HG02588 (cell line): Measurements from ENCODE around the gene IL19.
"Not testable (repeated sequence)": the region's sequence is repeated elsewhere in the genome, so short reads cannot be mapped to it uniquely, and the experiment has no call there.

Source experiments
- ATAC-seq: cut with Tn5 transposase; IDR thresholded peaks from one replicate; pipeline ENCODE4 v1.9.1; 2021; ENCODE audit warnings: mild to moderate bottlenecking, moderate library complexity; ENCODE audit not compliant: unreplicated experiment

The IL19 gene

GRCh38 chr1:206772243-206772937 is 1.8 kb downstream of the IL19 start, which contains the start of gene IL10:
Gene IL10, minus strand, starts transcription at chr1:206772494. Its CDS starts 59 bp downstream, at chr1:206772435.
- no peak for ATAC-seq

GRCh38 chr1:206774093-206774492 is 3.5 kb downstream of the IL19 start:
- no peak for ATAC-seq

GRCh38 chr1:206776229-206776628 is 5.7 kb downstream of the IL19 start:
- no peak for ATAC-seq

DNA sequence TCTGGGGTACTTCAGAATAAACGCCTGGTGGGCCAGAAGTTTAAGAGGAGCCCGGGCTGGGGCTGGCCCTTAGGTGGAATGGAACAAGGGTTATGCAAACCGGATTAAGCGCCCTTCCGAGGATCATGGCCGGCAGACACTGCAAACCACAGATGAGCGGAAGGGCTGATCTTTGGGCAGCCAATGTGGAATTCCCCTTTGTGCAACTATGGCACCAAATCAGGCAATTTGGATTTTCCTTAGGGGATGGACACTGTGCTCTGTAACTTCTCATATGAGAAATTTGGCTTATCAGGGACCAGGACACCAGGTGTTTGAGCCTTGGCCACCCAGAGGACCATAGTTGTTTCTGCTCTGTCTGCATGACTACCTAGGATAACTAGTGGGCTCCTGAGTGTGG is 7.5 kb downstream of the IL19 start:
- no peak for ATAC-seq

DNA sequence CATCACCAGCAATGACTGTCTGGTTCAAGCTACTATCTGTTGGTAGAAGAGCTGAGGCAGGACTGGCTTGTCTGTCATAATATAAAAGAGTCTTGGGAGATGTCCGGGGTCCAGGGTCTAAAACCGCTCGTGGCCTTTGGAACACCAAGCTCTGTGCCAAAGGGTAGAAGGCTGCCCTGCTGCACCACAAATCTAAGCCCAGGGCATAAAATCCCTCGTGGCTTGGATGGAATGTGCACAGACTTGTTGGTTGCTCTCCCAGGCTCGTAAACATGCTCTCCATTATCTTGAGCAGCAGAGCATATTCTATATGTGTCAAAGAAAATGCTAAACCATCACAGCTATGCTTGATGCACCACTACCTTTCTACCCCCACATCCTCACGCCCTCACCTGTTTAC is 8.3 kb downstream of the IL19 start:
- ATAC-seq, result not testable (repeated sequence)

DNA sequence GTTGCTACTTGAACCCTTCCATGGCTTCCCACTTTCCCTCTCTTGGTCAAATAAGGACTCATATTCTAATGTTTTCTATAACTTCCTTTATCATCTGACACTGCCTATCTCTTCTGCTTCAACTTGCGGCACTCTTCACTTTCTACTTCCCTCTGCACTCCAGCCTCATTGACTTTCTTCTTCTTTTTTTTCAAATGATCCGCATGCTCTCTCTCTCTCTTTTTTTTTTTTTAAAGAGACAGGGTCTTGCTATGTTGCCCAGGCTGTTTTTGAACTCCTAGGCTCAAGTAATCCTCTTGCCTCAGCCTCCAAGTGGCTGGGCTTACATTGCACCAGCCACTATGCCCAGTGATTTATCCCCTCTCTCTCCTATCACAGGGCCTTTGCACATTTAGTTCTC is 9.1 kb downstream of the IL19 start:
- ATAC-seq, result no peak

DNA sequence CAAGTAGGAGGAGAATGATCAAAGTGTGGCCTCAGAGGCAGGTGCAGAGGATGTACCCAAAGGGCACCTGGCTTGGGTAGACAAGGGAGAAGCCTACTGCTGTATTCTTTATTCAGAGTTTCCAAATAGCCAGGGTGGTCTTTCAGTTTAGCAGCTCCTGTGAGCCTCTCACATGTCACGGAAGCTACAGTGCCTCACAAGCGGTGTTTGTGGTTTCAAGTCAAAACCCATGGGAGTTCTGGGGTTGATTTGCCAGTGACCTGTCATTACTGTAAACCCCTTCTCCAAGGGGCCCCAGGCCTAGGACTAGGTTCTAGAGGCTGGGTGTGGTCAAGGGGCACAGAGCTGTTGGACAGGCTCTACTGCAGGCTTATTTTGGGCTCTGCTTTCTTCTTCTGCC is 11.9 kb downstream of the IL19 start:
- peak; percentile 52 for ATAC-seq

GRCh38 chr1:206783506-206783905 is 12.9 kb downstream of the IL19 start:
- ATAC-seq, result no peak

GRCh38 chr1:206784471-206784903 is 13.9 kb downstream of the IL19 start:
- peak; percentile 66 for ATAC-seq

GRCh38 chr1:206785182-206785765 is 14.7 kb downstream of the IL19 start:
- no peak for ATAC-seq

DNA sequence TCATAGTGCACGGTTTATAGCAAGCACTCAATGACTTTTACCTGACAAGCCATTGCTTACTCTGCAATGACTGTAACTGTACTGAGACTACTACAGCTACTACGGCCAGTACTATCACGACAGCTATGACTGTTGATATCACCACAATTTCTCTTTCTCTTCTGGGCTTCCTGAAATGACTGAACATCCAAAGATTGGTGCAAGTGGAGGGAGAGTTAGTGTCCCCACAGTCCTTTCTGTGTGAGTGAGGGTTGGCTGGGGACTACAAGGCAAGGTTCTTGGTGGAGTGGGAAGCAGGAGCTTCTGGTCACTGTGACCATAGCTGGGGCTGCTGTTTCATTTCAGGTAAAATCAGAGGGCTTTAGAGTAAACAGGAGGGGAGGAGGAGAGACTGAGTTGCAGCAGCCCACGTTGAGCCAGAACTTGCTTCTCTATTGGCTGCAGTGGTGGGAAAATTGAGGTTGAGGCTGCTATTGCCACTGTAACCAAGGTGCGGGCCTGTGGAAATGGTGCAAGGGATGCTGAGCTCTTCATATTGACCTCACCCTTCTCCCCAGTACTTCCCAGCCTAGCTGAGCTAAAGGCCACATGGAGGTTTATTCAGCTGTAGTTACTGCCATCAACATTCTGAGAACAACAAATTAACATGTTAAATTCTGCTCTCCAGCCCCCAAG is 15.8 kb downstream of the IL19 start:
- ATAC-seq, result no peak

GRCh38 chr1:206787891-206788290 is 17.3 kb downstream of the IL19 start:
- no peak for ATAC-seq

DNA sequence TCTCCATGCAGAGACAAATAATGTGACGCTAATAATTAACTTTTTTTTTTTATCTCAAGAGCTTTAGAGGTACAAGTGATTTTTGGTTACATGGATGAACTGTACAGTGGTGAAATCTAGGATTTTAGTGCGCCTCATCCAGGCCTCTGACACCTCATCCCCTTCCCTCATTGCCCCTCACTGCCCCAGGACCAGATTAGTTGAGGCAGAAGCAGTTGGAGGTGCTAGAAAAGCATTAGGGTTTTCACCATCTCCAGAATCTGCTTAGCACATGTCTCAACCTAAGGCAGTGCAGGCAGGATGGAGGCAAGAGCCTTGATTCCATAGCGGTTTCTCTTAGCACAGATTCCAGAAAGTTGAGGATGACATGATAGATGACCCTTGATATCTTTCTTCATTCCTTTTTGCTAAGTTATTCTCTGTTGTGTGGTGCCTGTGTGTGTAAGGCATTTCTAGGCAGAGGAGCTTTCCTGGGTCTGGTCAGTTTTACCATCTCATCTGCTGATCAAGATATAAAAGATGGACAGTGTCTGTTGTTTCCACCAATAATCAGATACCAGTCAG is 18.0 kb downstream of the IL19 start:
- no peak for ATAC-seq

GRCh38 chr1:206790502-206791250 is 20.1 kb downstream of the IL19 start:
- ATAC-seq, result no peak

DNA sequence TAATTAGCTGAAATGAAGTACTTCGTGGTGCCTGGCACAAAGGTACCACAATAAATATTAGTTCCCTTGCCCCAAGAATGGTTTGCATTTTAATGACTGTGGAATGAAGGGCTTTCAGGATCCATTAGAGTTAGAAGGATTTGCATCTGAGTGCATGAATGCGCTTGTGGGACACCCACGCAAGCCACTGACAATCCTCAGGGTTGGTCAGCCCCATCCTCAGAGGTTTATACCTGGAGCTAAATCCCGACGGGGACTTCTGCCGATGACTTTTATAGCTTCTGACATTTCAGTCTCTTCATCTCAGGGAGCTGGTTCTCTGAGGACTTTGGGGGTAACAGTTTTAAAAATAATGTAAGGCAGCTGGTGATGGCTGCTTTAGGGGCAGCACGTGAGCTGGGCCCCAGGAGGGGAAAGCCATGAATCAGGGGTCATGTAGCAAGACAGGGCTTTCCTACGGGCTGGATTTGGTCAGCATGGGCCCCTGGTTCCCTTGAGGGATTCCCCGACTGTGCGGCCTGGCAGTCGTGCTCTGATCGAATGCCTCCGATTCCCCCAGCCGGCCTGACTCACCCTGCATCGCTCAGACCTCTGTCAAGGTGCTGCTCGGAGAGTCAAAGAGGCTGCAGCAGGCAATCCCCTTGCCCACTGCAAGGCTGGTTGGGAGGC is 22.5 kb downstream of the IL19 start:
- peak; percentile 51 for ATAC-seq

- ATAC-seq, result no peak
Measured at GRCh38 chr1:206793620-206794019, 23.0 kb downstream of the IL19 start.

DNA sequence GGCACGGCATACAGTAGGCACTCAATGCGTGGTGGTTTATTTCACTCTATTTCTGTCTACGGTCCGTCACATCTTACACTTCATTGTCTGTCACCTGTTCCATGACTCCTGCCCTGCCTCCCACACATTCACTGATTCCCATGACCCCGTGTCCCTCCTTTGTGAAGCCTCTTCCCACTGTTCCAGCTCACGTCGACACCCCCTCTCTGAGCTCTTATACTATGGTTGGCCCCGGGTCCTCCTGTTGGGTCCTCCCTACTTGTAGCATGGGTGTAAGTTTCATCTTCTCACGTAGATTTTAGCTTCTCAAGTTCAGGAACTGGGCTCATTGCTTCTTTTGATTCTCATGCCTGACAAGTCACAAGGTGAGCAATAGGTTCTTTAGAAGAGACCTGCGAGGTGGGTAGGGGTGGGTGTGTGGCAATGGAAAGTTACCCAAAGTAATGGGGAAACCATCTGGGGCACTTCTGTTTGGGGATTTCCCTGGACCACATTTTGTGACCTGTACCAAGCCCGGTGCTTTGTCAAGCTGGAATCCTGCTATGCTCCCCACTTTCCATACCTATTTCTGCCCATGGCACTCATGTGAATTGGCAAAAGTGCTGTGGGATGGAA is 23.8 kb downstream of the IL19 start:
- no peak for ATAC-seq

DNA sequence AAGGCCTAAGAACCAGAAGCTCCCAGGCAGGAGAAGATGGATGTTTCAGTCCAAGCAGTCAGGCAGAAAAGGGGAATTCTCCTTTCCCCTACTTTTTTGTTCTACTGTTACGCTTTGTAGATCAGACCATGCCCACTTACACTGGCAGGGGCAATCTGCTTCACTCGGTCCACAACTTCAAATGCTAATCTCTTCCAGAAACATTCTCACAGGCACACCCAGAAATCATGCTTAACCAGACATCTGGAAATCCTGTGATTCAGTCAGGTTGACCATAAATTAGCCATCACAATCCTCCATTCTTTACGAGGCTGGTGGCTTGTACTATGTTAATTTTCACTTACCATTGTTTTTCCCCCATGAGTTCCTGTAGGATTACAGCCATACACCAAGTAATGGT is 25.5 kb downstream of the IL19 start:
- ATAC-seq, result no peak

- no peak for ATAC-seq
Measured at GRCh38 chr1:206796981-206797402, 26.4 kb downstream of the IL19 start.
